GM18868 (cell line): Measurements from ENCODE around the gene KIF1C.
"Not testable (repeated sequence)": the region's sequence is repeated elsewhere in the genome, so short reads cannot be mapped to it uniquely, and the experiment has no call there.

Source experiments
- ATAC-seq: cut with Tn5 transposase; IDR thresholded peaks from one replicate; pipeline ENCODE4 v1.9.1; 2021; ENCODE audit warnings: mild to moderate bottlenecking, moderate library complexity; ENCODE audit not compliant: unreplicated experiment

KIF1C gene

DNA sequence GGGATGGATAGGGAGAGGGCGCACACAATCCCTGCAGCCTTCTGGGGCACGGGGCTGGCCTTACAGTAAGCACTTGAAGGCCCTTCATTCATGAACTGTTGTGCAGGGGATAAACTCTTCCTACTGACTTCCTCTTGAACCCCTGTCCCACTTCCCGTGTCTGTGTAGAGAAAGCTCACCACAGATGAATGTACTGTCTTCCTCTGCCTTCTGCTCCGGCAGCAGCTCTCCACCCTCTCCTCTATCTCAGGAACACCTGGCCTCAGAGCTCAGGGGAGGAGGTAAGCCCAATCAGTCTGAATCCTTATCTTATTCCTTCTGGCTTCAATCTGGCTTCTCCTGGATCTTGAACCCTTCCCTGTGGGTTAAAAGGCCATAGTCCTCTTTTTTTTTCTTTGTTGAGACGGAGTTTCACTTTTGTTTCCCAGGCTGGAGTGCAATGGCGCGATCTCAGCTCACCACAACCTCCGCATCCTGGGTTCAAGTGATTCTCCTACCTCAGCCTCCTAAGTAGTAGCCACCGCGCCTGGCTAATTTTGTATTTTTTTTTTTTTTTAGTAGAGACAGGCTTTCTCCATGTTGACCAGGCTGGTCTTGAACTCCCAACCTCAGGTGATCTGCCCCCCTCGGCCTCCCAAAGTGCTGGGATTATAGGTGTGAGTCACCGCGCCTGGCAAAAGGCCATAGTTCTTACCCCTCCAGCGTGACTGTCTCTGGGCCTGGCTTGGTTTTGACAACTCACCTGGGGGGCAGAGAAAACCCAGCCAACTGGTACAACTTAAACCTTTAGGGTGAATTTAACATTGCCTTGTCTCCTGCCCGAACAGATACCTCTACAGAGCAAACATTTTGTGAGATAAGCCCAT is 44.6 kb downstream of the KIF1C start:
- ATAC-seq, result no peak

DNA sequence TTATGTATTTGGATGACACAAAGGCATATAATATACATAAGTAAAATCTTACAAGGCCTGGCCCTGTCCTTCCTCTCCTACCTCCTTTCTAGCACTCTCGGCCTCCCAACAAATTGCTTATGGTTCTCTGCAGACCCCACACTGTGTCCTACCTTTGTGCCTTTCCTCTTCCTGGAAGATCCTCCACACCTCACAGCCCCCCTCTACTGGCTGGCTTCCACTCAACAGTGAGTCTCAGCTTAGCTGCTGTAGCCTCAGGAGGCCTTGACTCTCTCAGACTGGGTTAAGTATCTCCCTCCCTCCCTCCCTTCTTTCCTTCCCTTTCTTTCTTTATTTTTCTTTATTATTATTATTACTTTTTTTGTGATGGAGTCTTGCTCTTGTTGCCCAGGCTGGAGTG is 45.8 kb downstream of the KIF1C start:
- ATAC-seq, result no peak

DNA sequence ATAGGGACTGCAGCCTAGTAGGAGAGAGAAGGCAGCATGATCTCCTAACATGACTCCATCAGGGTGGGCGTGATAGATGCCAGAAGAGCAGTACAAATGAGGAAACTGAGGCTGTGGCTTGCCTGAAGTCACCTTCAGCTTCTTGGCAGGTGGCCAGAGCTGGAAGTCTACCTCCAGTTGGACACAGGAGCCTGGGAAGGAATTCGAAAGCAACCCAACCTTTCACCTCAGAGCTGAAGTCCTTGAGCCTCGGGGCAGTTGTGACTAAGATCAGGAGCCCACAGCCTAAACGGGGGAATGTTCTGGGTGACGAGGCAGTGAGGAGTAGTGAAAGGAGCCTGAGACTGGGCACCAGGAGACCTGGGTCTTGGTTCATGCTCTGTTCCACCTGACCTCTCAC is 46.9 kb downstream of the KIF1C start:
- no peak for ATAC-seq

DNA sequence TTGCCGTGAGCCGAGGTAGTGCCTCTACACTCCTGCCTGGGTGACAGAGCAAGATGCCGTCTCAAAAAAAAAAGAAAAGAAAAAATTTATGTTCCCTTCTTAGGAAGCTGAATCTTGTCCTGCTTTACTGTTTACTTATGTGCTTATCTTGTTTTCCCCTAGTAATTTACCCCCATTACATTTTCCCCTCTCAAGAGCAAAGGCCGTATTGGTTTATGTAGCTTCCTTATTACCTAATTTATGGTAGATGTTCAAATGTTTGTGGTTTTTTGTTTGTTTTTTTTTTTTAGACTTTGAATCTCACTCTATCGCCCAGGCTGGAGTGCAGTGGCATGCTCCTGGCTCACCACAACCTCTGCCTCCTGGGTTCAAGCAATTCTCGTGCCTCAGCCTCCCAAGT is 47.7 kb downstream of the KIF1C start:
- no peak for ATAC-seq

DNA sequence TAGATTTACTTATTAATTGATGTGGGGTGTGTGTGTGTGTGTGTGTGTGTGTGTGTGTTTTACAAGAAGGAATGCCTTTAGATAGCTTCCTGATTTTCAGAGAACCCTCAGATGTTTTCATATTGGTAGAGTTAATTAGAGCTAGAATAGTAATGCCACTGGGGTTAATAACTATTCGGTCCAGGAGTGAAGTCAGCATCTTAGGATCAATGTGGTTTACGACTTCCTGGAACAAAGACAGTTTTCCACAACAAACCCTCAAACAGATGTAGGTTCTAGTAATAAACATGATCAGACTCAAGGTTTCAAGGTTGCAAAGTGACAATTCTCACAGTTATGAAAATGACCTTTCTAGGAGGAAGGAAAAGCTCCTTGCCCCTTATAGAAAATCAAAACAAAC is 49.7 kb downstream of the KIF1C start:
- no peak for ATAC-seq

DNA sequence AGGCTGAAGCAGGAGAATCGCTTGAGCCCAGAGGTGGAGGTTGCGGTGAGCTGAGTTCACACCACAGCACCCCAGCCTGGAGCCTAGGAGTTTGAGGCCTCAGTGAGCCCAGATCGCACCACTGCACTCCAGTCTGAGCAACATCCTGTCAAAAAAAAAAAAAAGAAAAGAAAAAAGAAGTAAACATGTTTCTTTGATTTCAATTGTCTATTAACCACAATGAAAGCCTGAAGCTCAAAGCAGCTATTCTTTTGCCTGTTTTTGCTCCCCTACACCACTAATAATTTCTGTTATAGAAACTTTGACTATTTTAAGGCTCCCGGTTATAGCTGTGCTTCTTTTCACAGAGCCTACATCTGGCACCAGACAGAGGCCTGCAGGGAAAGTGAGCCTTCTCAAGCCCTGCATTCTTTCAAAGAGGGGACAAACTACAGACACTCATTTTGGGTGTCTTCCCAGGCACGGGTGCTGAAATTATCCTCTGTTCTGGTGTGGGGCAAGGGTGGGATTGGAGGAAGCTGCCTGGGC is 51.6 kb downstream of the KIF1C start:
- ATAC-seq, result no peak

DNA sequence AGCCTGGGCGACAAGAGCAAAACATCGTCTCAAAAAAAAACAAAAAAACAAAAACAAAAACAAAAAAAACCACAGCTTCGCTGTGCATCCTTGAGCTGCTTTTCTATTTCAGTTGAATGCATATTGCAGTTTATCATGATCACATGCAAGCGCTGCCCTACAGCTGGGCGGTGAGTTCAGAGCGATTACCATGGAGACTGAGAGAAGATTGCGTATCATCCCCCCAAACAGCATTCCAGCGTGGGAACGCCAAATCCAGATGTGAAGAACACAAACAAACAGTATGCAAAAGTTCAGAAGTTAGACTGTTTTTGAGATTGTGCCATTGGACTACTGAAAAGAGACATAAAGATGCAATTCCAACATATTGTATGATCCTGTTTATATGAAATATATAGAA is 52.5 kb downstream of the KIF1C start:
- ATAC-seq, result no peak

DNA sequence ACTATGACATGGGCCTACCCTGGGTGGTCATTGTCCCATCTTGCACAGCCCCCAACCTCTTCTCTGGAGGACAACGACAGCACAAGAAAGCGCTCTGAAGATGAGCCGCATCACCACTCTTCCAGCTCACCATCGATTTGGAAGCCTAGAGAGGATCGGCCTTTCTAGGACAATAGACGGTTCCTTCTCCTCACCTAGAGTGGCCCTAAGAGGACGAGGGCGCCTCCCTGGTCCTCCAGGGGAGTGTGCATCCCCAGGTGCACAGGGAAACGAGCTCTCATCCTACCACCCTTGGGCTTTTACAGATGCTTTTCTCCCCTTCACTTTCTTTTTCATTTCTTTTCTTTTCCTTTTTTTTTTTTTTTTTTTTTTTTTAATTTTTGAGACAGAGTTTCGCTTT is 57.8 kb downstream of the KIF1C start:
- ATAC-seq, result no peak

DNA sequence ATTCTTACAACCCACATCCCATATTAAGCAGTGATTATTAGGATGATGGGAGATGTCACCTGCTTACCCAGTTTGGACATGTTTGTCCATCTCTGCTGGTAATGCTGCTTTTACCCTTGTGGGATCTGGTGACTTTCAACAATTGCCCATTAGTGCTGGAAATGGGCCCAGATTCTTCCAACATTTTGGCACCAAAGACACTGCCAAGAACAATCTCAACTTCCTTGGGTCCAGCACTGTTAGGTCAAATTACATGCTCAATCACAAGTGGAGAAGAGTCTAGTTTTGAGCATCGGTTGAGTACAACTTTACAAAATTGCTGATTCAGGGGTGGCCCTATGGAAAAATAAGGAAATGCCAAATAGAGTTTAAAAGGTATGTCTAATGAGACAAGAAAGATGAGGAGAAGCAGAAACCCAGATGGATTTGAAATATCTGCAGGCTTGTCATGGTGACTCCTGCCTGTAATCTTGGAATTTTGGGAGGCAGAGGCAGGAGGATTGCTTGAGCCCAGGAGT is 67.5 kb downstream of the KIF1C start:
- no peak for ATAC-seq

DNA sequence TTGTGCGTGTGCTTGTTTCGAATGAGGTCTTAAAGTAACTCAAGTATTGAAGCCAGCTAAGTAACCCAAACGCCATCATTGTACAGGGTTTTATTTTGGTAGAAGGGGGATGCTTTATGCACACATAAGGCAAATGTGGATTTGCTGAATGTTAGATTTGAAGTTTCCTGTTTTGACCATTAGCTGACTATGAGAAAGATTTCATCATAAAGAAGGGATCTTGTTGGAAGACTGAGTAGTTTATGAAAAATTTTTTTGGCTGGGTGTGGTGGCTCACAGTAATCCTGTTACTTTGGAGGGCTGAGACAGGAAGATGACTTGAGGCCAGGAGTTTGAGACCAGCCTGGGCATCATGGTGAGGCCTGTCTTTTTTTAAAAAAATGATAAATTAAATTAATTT is 70.5 kb downstream of the KIF1C start:
- ATAC-seq, result no peak

DNA sequence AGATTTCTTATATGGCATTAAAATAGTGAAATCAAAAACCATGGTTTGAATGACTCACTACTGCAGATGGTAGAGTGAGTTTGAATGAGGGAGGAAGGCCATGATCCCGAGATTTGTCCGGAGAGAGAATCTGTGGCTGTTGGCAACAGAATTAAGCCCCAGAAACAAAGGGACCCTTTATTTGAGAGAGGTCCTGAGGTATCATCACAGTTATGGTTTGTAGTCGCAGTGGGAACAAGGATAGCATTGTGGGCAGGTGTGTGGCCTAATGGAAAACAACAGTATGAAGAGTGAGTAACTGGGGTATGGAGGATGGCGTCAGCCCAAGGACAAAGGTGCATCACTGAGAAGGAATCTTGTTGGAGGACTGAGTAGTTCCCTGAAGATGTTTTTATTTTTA is 72.0 kb downstream of the KIF1C start:
- no peak for ATAC-seq

DNA sequence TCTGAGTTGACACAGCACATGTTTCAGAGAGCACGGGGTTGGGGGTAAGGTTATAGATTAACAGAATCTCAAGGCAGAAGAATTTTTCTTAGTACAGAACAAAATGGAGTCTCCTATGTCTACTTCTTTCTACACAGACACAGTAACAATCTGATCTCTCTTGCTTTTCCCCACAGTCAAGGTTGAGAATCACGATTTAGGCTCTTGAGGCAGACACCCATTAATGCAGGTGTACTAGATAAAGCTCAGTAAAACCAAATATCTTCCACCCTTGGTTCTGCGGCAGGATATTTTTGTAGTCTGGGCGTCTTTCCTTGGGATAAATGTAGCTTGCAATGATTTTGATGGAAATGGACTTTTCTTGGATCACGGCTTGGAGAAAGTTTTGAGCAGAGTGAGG is 77.7 kb downstream of the KIF1C start:
- not testable (repeated sequence) for ATAC-seq

DNA sequence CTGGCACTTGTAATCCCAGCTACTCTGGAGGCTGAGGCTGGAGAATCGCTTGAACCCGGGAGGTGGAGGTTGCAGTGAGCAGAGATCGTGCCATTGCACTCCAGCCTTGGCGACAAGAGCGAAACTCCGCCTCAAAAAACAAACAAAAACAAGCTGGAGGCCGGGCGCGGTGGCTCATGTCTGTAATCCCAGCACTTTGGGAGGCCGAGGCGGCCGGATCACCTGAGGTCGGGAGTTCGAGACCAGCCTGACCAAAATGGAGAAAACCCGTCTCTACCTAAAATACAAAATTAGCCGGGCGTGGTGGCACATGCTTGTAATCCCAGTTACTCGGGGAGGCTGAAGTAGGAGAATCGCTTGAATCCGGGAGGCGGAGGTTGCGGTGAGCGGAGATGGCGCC is 79.5 kb downstream of the KIF1C start:
- not testable (repeated sequence) for ATAC-seq

DNA sequence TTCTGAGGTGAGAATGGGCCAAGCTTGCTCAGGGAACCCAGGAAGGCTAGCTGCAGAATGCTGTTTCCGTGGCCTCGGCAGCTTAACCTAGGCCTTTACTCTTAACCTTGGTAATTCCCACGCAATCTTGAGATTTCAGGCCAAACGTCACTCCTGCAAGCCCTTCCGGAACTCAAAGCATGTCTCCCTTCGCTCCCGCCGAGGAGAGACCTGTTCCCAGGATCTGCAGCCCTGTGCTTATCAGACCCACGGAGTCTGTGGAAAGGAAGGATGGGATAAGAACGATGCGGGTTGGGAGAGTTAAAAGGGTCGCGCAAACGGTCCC is 80.0 kb downstream of the KIF1C start:
- no peak for ATAC-seq
